Fibroblast of the aortic adventitia (primary cell): Measurements from ENCODE around the gene CCDC12. TPM values are rescaled to one million over a fixed set of nuclear protein-coding genes. Genes with fewer than 3 reads are reported as not detected.

ENCODE experiments used
- DNase-seq: peaks from one replicate; pipeline ENCODE4 v3.0.0-alpha.2; 2010; ENCODE audit warnings: low read depth
- H3K4me3 ChIP-seq: 2 replicates; pipeline ENCODE4 v1.5.1; 2011; ENCODE audit warnings: low read depth, mild to moderate bottlenecking, control low read depth, low read length, moderate library complexity
- total RNA-seq: library from RNA; depleted of rRNA; stranded (reverse); fragments of >200 nt; gene quantifications from 2 replicates; pipeline ENCODE4 v1.2.3, GENCODE V29; 2012; ENCODE audit warnings: low replicate concordance
- TF ChIP-seq, protein P1 (sequence below): IDR thresholded peaks from 2 replicates; pipeline ENCODE4 v1.5.1; 2011; ENCODE audit warnings: mild to moderate bottlenecking, low read length, control low read depth, inconsistent platforms; ENCODE audit not compliant: insufficient read depth

Gene CCDC12
- total RNA-seq, 1 donor, result 21.6 TPM

DNA sequence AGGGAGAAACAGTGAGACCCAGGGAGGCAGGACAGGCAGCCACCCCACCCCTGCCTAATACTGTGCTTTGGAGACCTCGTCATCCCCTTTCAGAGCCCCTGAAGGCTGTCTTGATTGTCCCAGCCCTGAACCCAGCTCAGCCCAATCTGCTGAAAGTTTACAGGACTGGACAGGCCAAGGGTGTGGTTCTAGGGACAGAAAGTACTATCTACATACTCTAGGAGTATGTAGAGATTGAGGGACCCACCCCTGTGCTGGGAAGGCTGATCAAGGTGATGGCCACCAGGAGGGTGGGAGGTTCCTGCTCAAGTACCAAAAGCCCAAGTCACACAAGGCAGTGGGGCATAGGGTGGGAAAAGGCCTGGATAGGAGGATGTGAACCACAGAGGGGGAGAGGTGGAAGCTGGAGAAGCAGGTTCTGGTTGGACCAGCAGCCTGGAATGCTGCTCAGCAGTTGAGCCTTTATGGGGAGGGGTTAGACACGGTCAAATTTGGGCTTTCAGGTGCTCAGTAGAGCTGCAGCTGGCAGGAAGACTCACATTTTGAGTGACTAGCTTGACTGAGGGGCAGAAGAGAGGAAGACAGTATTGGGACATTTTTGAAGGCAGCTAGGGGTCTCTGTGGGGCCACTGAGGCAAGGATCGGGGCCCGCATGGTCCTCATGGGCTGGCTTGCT lies 9.6 kb upstream of the CCDC12 start:
- no peak for DNase-seq
- H3K4me3 ChIP-seq, result no peak overlapping the region
- TF ChIP-seq, protein P1, sequence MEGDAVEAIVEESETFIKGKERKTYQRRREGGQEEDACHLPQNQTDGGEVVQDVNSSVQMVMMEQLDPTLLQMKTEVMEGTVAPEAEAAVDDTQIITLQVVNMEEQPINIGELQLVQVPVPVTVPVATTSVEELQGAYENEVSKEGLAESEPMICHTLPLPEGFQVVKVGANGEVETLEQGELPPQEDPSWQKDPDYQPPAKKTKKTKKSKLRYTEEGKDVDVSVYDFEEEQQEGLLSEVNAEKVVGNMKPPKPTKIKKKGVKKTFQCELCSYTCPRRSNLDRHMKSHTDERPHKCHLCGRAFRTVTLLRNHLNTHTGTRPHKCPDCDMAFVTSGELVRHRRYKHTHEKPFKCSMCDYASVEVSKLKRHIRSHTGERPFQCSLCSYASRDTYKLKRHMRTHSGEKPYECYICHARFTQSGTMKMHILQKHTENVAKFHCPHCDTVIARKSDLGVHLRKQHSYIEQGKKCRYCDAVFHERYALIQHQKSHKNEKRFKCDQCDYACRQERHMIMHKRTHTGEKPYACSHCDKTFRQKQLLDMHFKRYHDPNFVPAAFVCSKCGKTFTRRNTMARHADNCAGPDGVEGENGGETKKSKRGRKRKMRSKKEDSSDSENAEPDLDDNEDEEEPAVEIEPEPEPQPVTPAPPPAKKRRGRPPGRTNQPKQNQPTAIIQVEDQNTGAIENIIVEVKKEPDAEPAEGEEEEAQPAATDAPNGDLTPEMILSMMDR, result no peak

DNA sequence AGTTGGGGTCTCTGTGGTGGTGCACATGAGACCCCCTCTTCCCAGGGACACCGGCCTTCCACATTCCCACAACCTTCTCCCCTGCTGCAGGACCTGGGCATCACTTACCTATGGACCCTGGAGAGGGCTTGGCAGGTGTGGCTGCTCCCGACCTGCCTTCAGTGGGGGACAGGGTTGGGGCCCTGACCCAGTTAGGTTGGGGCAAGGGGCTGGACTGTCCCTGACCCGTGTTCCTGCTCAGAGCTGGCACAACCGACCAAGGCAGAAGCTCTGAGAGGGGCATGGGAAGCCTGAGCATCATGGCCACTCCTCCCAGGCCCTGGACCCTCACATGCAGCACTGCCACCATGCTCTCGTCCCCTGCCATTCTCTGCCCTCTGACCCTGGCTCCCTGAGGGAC lies 9.0 kb upstream of the CCDC12 start:
- TF ChIP-seq, protein P1, result no peak
- no peak overlapping the region for H3K4me3 ChIP-seq
- no peak for DNase-seq

DNA sequence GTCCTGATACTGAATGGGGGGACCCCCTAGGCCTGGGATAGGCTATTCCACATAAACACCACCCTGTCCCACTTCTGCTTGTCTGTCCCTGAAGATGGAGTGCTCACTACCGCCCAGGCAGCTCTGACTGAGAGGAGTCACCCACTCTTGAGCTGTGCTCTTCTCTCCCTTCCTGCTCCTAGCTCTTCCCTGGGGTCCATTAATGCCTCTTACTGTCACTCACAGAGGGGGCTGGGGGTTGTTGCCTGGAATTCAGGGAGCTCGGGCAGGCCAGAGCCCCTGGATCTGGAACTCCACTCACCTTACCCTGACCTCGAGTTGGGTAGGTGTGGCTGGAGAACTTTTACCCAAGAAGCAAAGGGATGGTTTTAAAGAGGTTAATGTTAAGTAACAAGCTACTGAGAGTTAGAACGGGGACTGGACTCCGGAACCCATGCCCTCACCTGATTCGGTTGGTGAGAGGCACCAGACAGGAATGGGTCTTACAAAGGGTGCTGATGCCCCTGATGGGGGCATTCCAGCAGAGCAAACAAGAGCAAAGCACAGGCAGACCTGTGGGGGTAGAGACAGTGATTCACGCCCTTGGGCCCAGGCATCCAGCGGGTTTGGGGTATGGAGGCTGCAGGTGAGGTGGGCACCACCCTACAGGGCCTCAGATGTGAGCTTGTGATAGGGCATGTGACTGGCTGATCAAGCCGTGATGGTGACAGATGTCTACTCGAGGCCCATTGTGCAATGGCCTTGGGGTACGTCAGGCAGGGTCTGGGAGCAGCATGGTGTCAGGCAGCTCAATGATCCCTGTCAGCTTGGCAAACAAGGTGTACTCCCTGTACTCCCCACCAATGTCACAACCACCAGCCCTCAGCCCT lies 8.3 kb upstream of the CCDC12 start:
- DNase-seq, result no peak
- no peak overlapping the region for H3K4me3 ChIP-seq
- TF ChIP-seq, protein P1, result no peak

- H3K4me3 ChIP-seq, result no peak overlapping the region
- no peak for DNase-seq
- TF ChIP-seq, protein P1, result no peak
Observed at GRCh38 chr3:46982546-46982945, 6.0 kb upstream of the CCDC12 start.

DNA sequence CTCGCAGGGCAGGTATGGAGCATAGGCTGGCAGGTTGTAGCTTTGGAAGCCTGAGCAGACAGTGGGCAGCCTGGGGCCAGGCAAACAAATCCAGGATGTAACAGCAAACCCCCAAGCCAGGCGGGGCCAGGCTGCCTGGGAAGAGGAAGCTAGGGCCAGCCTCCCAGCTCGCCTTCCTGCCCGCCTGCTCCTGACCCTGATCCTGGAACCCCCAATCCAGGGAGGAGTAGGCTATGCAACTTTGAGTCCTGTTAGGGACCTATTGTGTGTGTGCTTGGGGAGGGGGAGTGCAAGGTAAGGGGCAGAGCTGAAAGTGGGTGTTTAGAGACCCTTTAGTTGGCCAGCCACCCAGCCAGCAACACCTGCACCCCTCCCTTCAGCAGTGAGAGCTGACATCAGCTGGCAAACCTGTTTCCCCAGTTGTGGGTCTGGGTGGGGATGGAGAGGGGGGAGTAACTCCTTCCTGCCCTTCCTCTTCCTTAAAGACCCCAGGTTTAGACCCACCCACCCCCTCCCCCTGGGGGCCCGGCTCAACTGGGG lies 5.5 kb upstream of the CCDC12 start:
- H3K4me3 ChIP-seq, result no peak overlapping the region
- DNase-seq, result no peak
- TF ChIP-seq, protein P1, result no peak

- TF ChIP-seq, protein P1, result no peak
- no peak for DNase-seq
- H3K4me3 ChIP-seq, result peak overlapping the region; percentile 76
Observed at GRCh38 chr3:46979958-46980497, 3.5 kb upstream of the CCDC12 start.
